LNCaP clone FGC (cell line): ENCODE results near the gene MRPL58.
"Not testable (repeated sequence)": the region's sequence is repeated elsewhere in the genome, so short reads cannot be mapped to it uniquely, and the experiment has no call there.

Source experiments
- DNase-seq: peaks from one replicate; pipeline ENCODE4 v3.0.0-alpha.2; 2011; ENCODE audit warnings: low read depth
- H3K4me3 ChIP-seq: 2 replicates; pipeline ENCODE4 v1.5.1; 2011; ENCODE audit warnings: mild to moderate bottlenecking, low read depth, low read length, control low read depth
- TF ChIP-seq, protein P1 (sequence below): IDR thresholded peaks from 2 replicates; pipeline ENCODE4 v1.5.1; 2012; ENCODE audit warnings: mild to moderate bottlenecking; ENCODE audit not compliant: control insufficient read depth, insufficient read depth; ENCODE audit errors: extremely low read depth

Gene MRPL58

GRCh38 chr17:74978240-74978639 lies 34.2 kb upstream of the MRPL58 start:
- H3K4me3 ChIP-seq, result no peak overlapping the region
- TF ChIP-seq, protein P1, sequence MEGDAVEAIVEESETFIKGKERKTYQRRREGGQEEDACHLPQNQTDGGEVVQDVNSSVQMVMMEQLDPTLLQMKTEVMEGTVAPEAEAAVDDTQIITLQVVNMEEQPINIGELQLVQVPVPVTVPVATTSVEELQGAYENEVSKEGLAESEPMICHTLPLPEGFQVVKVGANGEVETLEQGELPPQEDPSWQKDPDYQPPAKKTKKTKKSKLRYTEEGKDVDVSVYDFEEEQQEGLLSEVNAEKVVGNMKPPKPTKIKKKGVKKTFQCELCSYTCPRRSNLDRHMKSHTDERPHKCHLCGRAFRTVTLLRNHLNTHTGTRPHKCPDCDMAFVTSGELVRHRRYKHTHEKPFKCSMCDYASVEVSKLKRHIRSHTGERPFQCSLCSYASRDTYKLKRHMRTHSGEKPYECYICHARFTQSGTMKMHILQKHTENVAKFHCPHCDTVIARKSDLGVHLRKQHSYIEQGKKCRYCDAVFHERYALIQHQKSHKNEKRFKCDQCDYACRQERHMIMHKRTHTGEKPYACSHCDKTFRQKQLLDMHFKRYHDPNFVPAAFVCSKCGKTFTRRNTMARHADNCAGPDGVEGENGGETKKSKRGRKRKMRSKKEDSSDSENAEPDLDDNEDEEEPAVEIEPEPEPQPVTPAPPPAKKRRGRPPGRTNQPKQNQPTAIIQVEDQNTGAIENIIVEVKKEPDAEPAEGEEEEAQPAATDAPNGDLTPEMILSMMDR, result no peak
- DNase-seq, result no peak

GRCh38 chr17:74979408-74980146 lies 32.9 kb upstream of the MRPL58 start:
- no peak for DNase-seq
- H3K4me3 ChIP-seq, result no peak overlapping the region
- TF ChIP-seq, protein P1, result no peak

DNA sequence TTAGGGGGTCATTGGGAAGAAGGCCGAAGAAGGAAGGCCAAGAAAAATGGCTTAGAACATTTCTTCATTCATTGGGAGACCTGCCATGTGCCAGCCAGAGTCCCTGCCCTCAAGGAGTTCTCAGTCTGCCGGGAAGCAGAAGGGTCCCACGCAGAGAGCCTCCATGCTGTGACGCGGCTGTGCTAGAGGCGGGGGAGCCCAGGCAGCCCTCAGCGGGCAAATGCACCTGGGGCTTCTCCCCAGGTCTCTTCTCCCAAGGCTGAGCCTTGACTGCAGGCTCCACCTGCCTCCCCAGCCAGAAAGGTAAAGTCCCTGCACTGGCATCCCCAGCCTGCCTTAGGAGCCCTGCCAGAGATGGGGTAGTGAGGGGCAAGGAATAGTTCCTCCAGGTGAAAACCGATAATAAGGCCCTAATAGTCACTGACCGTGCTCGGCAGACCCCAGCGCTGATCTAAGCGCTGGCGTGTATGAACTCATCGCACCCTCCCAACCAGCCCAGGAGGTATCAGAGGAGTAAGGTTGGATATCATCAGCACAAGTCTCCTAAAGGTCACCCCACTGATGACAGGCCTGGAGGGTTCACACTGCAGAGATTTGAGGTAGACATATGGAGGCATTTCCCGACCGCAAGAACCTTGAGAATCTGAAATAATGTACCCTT lies 31.0 kb upstream of the MRPL58 start:
- TF ChIP-seq, protein P1, result no peak
- H3K4me3 ChIP-seq, result peak overlapping the region; percentile 59
- no peak for DNase-seq

DNA sequence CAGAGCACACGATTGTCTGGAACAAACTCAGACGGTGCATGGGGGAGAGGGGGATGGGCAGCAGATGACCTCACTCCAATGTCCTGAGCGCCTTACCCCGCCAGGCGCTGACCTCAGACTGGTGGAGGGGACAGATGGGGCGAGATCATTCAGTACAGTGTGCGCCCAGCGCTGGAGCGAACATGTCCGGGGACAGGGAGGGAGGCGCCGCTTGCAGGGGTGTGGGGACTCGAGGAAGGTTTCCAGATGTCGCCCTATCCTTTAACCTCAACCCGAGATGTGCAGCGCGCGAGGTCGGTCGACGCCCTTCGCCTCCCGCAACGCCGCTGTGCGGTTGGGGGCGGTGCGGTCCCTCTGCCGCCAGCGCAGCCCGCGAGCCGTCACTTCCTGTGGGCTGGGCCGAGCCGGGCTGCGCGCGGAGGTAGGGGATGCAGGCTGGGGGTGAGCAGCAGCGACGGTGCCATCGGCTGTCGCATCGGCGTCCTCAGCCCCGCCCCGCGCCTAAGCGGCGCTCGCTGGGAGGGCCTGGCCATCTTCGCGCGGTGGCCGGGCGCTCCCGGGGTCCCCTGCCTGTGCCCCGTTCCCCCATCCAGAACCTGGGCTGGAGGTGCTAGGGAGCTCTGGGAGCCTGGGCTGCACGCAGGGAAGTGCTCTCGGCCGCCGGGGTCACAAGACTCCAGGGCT lies 30.3 kb upstream of the MRPL58 start:
- H3K4me3 ChIP-seq, result peak overlapping the region; percentile 59
- peak; percentile 36 for DNase-seq
- TF ChIP-seq, protein P1, result 0 out of 2 replicates have a peak, but pooled peaks have one; percentile 16

DNA sequence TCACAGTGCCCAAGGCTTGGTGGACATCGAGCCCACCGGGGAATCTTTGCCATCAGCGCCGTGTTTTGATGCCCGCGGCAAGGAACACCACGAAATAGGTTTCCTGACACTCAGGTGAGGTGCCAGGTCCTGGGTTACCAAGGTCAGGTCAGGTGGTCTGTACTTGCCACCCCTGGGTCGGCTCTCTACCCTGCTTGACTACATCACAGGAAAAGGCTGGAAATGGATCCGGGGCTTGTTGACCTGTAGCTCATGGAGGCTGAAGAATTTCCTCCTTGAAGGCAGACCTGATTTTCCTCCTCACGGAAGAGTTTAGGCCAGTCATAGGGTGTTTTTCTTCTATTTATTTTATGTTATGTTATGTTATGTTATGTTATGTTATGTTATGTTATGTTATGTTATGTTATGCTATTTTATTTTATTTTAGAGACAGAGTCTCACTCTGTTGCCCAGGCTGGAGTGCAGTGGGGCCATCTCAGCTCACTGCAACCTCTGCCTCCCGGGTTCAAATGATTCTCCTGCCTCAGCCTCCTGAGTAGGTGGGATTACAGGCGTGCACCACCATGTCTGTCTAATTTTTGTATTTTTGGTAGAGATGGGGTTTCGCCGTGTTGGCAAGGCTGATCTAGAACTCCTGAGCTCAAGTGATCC lies 29.7 kb upstream of the MRPL58 start:
- H3K4me3 ChIP-seq, result peak overlapping the region; percentile 59
- DNase-seq, result not testable (repeated sequence)

DNA sequence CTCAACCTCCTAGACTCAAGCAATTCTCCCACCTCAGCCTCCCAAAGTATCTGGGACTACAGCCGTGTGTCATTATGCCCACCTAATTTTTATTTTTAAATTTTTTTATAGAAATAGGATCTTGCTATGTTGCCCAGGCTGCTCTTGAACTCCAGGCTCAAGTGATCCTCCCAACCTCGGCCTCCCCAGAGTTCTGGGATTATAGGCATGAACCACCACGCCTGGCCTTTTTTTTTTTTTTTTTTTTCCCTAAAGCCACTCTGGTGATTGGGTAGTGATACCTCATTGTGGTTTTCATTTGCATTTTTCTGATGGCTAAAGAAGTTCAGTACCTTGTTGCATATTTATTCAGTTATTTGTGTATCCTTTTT lies 26.3 kb upstream of the MRPL58 start:
- DNase-seq, result no peak
- H3K4me3 ChIP-seq, result no peak overlapping the region
- TF ChIP-seq, protein P1, result no peak

DNA sequence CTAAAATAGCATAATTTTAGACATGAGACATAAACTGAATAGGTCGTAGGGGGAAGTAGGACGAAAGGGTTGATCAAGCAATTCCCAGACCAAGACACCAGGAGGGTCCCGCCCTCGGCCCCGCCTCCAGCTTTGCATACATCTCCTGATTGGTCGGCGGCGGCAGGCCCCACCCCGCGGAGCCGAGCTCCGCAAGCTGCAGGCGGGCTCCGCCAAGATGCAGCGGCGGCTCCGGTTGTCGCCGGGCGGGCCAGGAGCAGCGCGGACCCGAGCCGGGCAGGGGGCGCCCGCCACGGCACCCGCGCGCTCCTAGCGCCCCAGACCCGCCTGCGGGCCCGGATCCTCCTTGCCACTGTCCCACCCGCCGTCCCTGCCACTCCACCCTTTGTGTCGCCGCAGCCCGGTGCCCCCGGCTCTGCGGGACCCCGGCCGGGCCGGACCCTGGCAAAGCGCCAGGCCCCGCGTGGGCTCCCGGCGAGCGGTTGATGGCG lies 25.0 kb upstream of the MRPL58 start, which contains the start of gene CDR2L:
CDR2L (plus strand) TSS at position 215 of the 491 bp plus-strand sequence. CDS start 412 bp downstream, outside the sequence.
- TF ChIP-seq, protein P1, result peak; percentile 22; the same call in 1 of the 2 replicates
- H3K4me3 ChIP-seq, result peak within 1 kb of the TSS; percentile 80
- DNase-seq, result peak; percentile 74
